H9 (cell line): Measurements from ENCODE around the gene MYL10. TPM values are rescaled to one million over a fixed set of nuclear protein-coding genes. Genes with fewer than 3 reads are reported as not detected.

Experiments
- DNase-seq: peaks from one replicate; pipeline ENCODE4 v3.0.0-alpha.2; 2017
- H2AFZ ChIP-seq: one replicate; pipeline ENCODE4 v1.6.1; 2013; ENCODE audit warnings: mild to moderate bottlenecking, low read length, control low read depth, moderate library complexity
- H2AK5ac ChIP-seq: 2 replicates; pipeline ENCODE4 v1.6.1; 2013; ENCODE audit warnings: low read length, control low read depth, mixed read lengths; ENCODE audit not compliant: insufficient read length
- H2BK120ac ChIP-seq: one replicate; pipeline ENCODE4 v1.6.1; 2013; ENCODE audit warnings: low read depth, mild to moderate bottlenecking, low read length, control low read depth, inconsistent platforms; ENCODE audit not compliant: poor library complexity, severe bottlenecking
- H2BK12ac ChIP-seq: 2 replicates; pipeline ENCODE4 v1.6.1; 2013; ENCODE audit warnings: low read length, control low read depth, mixed read lengths, low read depth; ENCODE audit not compliant: insufficient read length
- H2BK15ac ChIP-seq: 2 replicates; pipeline ENCODE4 v1.6.1; 2013; ENCODE audit warnings: low read depth, low read length, control low read depth
- H2BK20ac ChIP-seq: one replicate; pipeline ENCODE4 v1.6.1; 2013; ENCODE audit warnings: low read depth, mild to moderate bottlenecking, low read length, control low read depth, inconsistent platforms; ENCODE audit not compliant: poor library complexity, severe bottlenecking
- H2BK5ac ChIP-seq: 2 replicates; pipeline ENCODE4 v1.6.1; 2013; ENCODE audit warnings: low read length, control low read depth, mixed read lengths; ENCODE audit not compliant: insufficient read length
- H3K14ac ChIP-seq: 2 replicates; pipeline ENCODE4 v1.6.1; 2013; ENCODE audit warnings: low read length, control low read depth; ENCODE audit not compliant: insufficient read depth
- H3K18ac ChIP-seq: 2 replicates; pipeline ENCODE4 v1.6.1; 2013; ENCODE audit warnings: low read depth, mild to moderate bottlenecking, mixed read lengths, low read length, control low read depth; ENCODE audit not compliant: insufficient read length
- H3K23ac ChIP-seq: 2 replicates; pipeline ENCODE4 v1.6.1; 2013; ENCODE audit warnings: low read length, control low read depth, mixed read lengths, low read depth; ENCODE audit not compliant: insufficient read length
- H3K23me2 ChIP-seq: 2 replicates; pipeline ENCODE4 v1.6.1; 2013; ENCODE audit warnings: low read depth, mild to moderate bottlenecking, mixed read lengths, low read length, control low read depth; ENCODE audit not compliant: insufficient read length, poor library complexity, severe bottlenecking
- H3K27ac ChIP-seq: 2 replicates; pipeline ENCODE4 v1.5.1; 2013; ENCODE audit warnings: low read length, control low read depth, mixed read lengths, low read depth; ENCODE audit not compliant: insufficient read length
- H3K27me3 ChIP-seq: 2 replicates; pipeline ENCODE4 v1.6.1; 2013; ENCODE audit warnings: low read length, control low read depth, inconsistent platforms; ENCODE audit not compliant: insufficient read depth
- H3K4ac ChIP-seq: 2 replicates; pipeline ENCODE4 v1.6.1; 2013; ENCODE audit warnings: low read depth, mild to moderate bottlenecking, control low read depth, inconsistent platforms, low read length, moderate library complexity
- H3K4me1 ChIP-seq: 2 replicates; pipeline ENCODE4 v1.6.1; 2013; ENCODE audit warnings: low read length, control low read depth, inconsistent platforms; ENCODE audit not compliant: insufficient read depth
- H3K4me2 ChIP-seq: 2 replicates; pipeline ENCODE4 v1.6.1; 2013; ENCODE audit warnings: low read length, control low read depth, mixed read lengths; ENCODE audit not compliant: insufficient read length, insufficient read depth
- H3K56ac ChIP-seq: 2 replicates; pipeline ENCODE4 v1.6.1; 2013; ENCODE audit warnings: low read depth, mild to moderate bottlenecking, mixed read lengths, low read length, control low read depth; ENCODE audit not compliant: insufficient read length
- H3K79me1 ChIP-seq: 2 replicates; pipeline ENCODE4 v1.6.1; 2013; ENCODE audit warnings: low read depth, mild to moderate bottlenecking, moderate library complexity, low read length, control low read depth, inconsistent platforms; ENCODE audit not compliant: insufficient read depth, poor library complexity, severe bottlenecking
- H3K79me2 ChIP-seq: 2 replicates; pipeline ENCODE4 v1.6.1; 2013; ENCODE audit warnings: low read length, control low read depth, inconsistent platforms; ENCODE audit not compliant: insufficient read depth
- H3K9ac ChIP-seq: 2 replicates; pipeline ENCODE4 v1.6.1; 2013; ENCODE audit warnings: low read length, control low read depth, mixed read lengths; ENCODE audit not compliant: insufficient read length; ENCODE audit errors: extremely low read depth
- H3K9me3 ChIP-seq: one replicate; pipeline ENCODE4 v1.6.1; 2013; ENCODE audit warnings: low read depth, low read length, inconsistent platforms; ENCODE audit not compliant: control insufficient read depth
- H3T11ph ChIP-seq: one replicate; pipeline ENCODE4 v1.6.1; 2013; ENCODE audit warnings: mild to moderate bottlenecking, low read length, control low read depth, inconsistent platforms
- H4K20me1 ChIP-seq: one replicate; pipeline ENCODE4 v1.6.1; 2013; ENCODE audit not compliant: control insufficient read depth, insufficient read length, insufficient read depth
- H4K5ac ChIP-seq: 2 replicates; pipeline ENCODE4 v1.6.1; 2013; ENCODE audit warnings: low read depth, mild to moderate bottlenecking, mixed read lengths, low read length, control low read depth; ENCODE audit not compliant: insufficient read length
- H4K8ac ChIP-seq: replicated peaks from 2 replicates; pipeline ENCODE4 v1.6.1; 2013; ENCODE audit warnings: low read length, control low read depth, mixed read lengths, low read depth; ENCODE audit not compliant: insufficient read length
- H4K91ac ChIP-seq: 2 replicates; pipeline ENCODE4 v1.6.1; 2013; ENCODE audit warnings: low read depth, mild to moderate bottlenecking, moderate library complexity, mixed read lengths, low read length, control low read depth; ENCODE audit not compliant: insufficient read length
- H3K27ac Mint-ChIP-seq, 3 experiments: 2 replicates in 2 of 3; 3 replicates in 1 of 3; pipeline ENCODE4 v1.8.0; 2020 to 2021; ENCODE audit warnings: mixed read lengths in 3 of 3, mild to moderate bottlenecking in 1 of 3, moderate library complexity in 1 of 3
- H3K27me3 Mint-ChIP-seq: 2 replicates; pipeline ENCODE4 v1.8.0; 2021; ENCODE audit warnings: low read depth, mild to moderate bottlenecking, moderate library complexity, mixed read lengths
- H3K36me3 Mint-ChIP-seq, 3 experiments: 2 replicates in 2 of 3; 3 replicates in 1 of 3; pipeline ENCODE4 v1.8.0; 2020 to 2021; ENCODE audit warnings: low read depth in 3 of 3, mixed read lengths in 3 of 3; ENCODE audit not compliant: insufficient read depth in 1 of 3
- H3K4me1 Mint-ChIP-seq, 2 experiments: 2 replicates each; pipeline ENCODE4 v1.8.0; 2020; ENCODE audit warnings: mixed read lengths in 2 of 2
- H3K4me3 Mint-ChIP-seq, 2 experiments: 2 replicates in 1 of 2; 3 replicates in 1 of 2; pipeline ENCODE4 v1.8.0; 2020 to 2021; ENCODE audit warnings: mild to moderate bottlenecking in 2 of 2, mixed read lengths in 2 of 2, moderate library complexity in 1 of 2
- H3K9me3 Mint-ChIP-seq, 2 experiments: 2 replicates in 1 of 2; 3 replicates in 1 of 2; pipeline ENCODE4 v1.8.0; 2020; ENCODE audit warnings: mild to moderate bottlenecking in 2 of 2, mixed read lengths in 2 of 2, moderate library complexity in 1 of 2
- WGBS: extraction: QIAGEN DNeasy Blood & Tissue Kit; methylation state at CpG from one replicate; pipeline ENCODE4 v1.1.7; 2013; ENCODE audit warnings: missing lambda C conversion rate, low lambda C conversion rate, mixed read lengths; ENCODE audit not compliant: insufficient read length; ENCODE audit errors: extremely low coverage; 5-methylcytosine and 5-hydroxymethylcytosine counted together
- total RNA-seq: library from RNA; stranded (reverse); gene quantifications from 2 replicates; pipeline ENCODE4 v1.2.1, GENCODE V29; 2021
- TF ChIP-seq, protein P1 (sequence below): fragments of 200-600 bp; sonication (generic); conservative IDR thresholded peaks from 3 replicates; pipeline ENCODE4 v1.8.0; 2021; ENCODE audit warnings: antibody characterized with exemption, mild to moderate bottlenecking

The MYL10 gene
- total RNA-seq, 1 experiment from 2014 or later: 0.50 TPM

DNA sequence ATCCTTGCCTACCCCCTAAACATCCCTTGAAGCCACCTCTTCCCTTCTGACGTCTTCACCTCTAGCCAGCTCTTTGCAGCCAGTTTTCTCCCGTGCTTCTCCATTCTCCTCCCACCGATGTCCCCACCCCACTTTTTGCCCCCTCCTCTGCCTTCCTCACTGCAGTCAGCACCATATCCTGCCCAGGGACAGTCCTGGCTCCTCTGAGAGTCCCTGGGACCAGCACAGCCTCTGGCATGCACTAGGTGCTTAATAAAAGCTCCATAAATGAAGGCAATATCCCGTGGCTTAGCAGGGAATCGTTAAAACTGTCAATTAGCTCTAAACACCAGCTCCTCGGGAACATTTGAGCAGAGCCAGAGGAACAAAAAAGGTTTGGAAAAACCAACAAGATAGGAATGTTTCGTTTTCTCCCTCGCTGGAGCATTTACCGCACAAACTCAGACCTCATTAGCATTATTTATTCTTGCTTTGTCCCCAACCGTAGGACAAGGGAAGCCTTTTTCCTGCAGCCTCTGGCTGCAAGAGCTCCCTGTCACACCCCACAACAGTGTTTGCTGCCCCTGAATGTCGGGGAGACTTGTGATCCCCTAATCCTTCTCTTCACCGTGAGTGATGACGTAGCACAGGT, 16.1 kb downstream of the MYL10 start:
- no peak overlapping the region for H3K56ac ChIP-seq
- peak overlapping the region; percentile 2 for H3K4me2 ChIP-seq
- H2BK120ac ChIP-seq: no peak overlapping the region
- peaks cover 10% of the 10 kb centered on the region; the same call in 1 of the 2 replicates for H3K4me1 ChIP-seq
- H3K9me3 ChIP-seq: no peaks in the 10 kb centered on the region
- no peak overlapping the region for H4K91ac ChIP-seq
- no peaks in the 10 kb centered on the region for H3K36me3 Mint-ChIP-seq
- H3K23me2 ChIP-seq: no peaks in the 10 kb centered on the region
- no peak overlapping the region for H4K8ac ChIP-seq
- no peaks in the 10 kb centered on the region for H3K79me2 ChIP-seq
- H3K9ac ChIP-seq: no peak overlapping the region
- no peak overlapping the region for H2BK15ac ChIP-seq
- peaks cover 14% of the 10 kb centered on the region for H3K27me3 Mint-ChIP-seq
- no peak for DNase-seq
- H3K27me3 ChIP-seq: no peaks in the 10 kb centered on the region
- no peaks in the 10 kb centered on the region for H4K20me1 ChIP-seq
- no peak overlapping the region for H3K27ac ChIP-seq
- H3K23ac ChIP-seq: no peak overlapping the region
- H3T11ph ChIP-seq: no peak overlapping the region
- peaks cover 31 to 39% of the 10 kb centered on the region in 2 experiments for H3K4me1 Mint-ChIP-seq
- no peak overlapping the region for H2BK12ac ChIP-seq
- H3K9me3 Mint-ChIP-seq: no peaks in the 10 kb centered on the region; a peak in 1 of 5 replicates
- no peak overlapping the region for H2BK5ac ChIP-seq
- no peak overlapping the region for H3K4ac ChIP-seq
- H2BK20ac ChIP-seq: no peak overlapping the region
- H3K79me1 ChIP-seq: no peaks in the 10 kb centered on the region
- no peak overlapping the region for H2AFZ ChIP-seq
- H4K5ac ChIP-seq: no peak overlapping the region
- TF ChIP-seq, protein P1, sequence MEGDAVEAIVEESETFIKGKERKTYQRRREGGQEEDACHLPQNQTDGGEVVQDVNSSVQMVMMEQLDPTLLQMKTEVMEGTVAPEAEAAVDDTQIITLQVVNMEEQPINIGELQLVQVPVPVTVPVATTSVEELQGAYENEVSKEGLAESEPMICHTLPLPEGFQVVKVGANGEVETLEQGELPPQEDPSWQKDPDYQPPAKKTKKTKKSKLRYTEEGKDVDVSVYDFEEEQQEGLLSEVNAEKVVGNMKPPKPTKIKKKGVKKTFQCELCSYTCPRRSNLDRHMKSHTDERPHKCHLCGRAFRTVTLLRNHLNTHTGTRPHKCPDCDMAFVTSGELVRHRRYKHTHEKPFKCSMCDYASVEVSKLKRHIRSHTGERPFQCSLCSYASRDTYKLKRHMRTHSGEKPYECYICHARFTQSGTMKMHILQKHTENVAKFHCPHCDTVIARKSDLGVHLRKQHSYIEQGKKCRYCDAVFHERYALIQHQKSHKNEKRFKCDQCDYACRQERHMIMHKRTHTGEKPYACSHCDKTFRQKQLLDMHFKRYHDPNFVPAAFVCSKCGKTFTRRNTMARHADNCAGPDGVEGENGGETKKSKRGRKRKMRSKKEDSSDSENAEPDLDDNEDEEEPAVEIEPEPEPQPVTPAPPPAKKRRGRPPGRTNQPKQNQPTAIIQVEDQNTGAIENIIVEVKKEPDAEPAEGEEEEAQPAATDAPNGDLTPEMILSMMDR: no peak
- WGBS: no CpG with 5 or more reads among the region's 13 CpGs
- H3K14ac ChIP-seq: 0 out of 2 replicates have a peak overlapping the region, but pooled peaks have one; percentile 33
- no peak overlapping the region; a peak in 1 of 5 replicates for H3K4me3 Mint-ChIP-seq
- H3K27ac Mint-ChIP-seq: peak overlapping the region in 2 of 3 experiments; percentile 33 to 78; a peak in 4 of 7 replicates
- no peak overlapping the region for H2AK5ac ChIP-seq
- no peak overlapping the region for H3K18ac ChIP-seq
